Non-pigmented ciliary epithelial cell (primary cell): Measurements from ENCODE around the gene XPO1.
"Not testable (repeated sequence)": the region's sequence is repeated elsewhere in the genome, so short reads cannot be mapped to it uniquely, and the experiment has no call there.

Source experiments
- DNase-seq: peaks from one replicate; pipeline ENCODE4 v3.0.0-alpha.2; 2010; ENCODE audit warnings: low read depth

Gene XPO1

DNA sequence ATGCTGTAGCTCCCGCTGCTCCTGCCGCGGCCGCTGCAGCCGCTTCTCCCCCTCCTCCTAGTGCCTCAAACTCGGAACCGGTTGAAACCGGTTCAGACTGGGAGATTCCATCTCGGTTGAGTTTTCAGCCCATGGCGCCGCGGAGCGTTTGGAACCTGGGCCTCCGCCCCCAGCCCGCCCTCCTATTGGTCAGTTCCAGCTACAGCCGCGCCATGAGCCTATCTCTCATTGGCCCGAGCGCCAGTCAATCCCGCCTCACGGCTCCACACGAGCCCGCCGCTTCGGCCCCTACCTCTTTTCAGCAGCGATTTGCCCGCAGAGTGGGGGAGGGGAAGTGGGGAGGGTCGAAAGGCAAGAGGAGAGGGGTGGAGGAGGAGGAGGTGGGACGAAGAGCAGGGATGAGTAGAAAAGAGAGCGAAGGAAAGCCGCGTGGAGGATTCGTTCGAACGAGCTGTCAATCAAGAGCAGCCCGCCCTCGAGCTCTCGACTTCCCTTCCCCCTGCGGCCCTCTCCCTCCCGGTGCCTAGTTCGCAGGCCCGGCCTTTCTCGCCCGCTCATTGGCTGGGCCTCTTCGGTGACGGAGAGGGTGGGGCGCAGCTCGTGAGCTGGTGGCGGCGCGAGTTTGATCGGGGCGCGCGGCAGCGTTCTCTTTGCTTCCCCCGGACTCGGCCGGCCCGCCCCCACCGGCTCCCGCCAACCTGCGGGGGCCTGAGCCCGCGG, at the start of gene XPO1:
XPO1 (minus strand) TSS at position 157 of the 720 bp plus-strand sequence. CDS start 4,459 bp downstream, outside the sequence.
- peak; percentile 99 for DNase-seq

DNA sequence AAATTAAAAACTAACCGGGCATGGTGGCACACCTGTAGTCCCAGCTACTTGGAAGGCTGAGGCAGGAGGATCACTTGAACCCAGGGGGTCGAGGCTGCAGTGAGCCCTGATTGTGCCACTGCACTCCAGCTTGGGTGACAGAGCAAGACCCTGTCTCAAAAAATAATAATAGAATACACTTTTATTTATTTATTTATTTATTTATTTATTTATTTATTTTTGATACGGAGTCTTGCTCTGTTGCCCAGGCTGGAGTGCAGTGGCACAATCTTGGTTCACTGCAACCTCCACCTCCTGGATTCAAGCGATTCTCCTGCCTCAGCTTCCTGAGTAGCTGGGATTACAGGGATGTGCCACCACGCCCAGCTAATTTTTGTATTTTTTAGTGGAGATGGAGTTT, 48.8 kb upstream of the XPO1 start:
- DNase-seq: not testable (repeated sequence)

DNA sequence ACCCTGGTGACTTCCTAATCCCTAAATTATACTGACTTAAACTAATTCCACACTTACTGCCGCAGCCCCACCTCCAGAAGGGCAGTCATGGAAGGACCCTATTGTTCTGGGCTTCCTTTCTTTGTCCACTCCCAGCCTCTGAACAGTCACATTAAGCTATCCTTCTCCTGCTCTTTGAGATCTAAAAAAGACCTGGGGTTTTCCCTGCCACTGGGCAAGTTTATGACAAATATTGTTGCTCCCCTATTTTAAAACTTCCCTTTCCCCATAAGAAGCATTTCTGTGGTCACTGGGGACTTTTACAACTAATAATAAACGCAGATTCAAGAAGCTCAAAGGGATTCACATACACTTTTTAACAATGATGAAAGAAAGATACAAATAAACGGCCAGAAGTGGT, 47.2 kb upstream of the XPO1 start:
- DNase-seq: no peak

- not testable (repeated sequence) for DNase-seq
Measured at GRCh38 chr2:61584368-61584767, 46.2 kb upstream of the XPO1 start.

GRCh38 chr2:61582165-61582564, 44.0 kb upstream of the XPO1 start:
- DNase-seq: no peak

GRCh38 chr2:61581716-61582115, 43.6 kb upstream of the XPO1 start:
- no peak for DNase-seq

- no peak for DNase-seq
Measured at GRCh38 chr2:61575447-61575859, 37.3 kb upstream of the XPO1 start.

DNA sequence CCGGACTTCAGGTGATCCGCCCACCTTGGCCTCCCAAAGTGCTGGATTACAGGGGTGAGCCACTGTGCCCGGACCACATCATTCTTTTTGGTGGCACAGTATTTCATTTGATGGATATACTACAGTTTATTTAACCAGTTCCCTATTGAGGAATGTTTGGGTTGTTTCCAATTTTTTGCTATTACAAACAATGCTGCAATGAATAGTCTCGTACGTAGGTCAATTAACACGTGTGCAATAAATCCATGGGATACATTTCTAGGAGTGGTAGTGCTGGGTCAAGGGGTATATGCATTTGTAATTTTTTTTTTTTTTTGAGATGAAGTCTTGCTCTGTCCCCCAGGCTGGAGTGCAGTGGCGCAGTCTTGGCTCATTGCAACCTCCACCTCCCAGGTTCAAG, 28.4 kb upstream of the XPO1 start:
- DNase-seq: no peak

DNA sequence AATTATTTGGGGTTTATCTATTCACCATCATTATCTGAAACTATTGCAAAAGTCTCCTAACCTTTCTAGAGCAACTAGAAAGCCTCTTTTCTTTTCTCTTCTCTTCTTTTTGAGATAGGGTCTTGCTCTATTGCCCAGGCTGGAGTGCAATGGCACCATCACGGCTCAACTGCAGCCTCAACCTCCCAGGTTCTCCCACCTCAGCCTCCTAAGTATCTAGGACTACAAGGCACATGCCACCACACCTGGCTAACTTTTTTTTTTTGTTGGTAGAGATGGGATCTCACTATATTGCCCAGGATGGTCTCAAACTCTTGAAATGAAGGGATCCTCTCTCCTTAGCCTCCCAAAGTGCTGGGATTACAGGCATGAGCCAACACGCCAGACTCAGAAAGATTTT, 24.5 kb upstream of the XPO1 start:
- DNase-seq: no peak

GRCh38 chr2:61558160-61558559, 20.0 kb upstream of the XPO1 start:
- DNase-seq: no peak

GRCh38 chr2:61557381-61557780, 19.2 kb upstream of the XPO1 start:
- no peak for DNase-seq

GRCh38 chr2:61554604-61555003, 16.4 kb upstream of the XPO1 start:
- DNase-seq: no peak

DNA sequence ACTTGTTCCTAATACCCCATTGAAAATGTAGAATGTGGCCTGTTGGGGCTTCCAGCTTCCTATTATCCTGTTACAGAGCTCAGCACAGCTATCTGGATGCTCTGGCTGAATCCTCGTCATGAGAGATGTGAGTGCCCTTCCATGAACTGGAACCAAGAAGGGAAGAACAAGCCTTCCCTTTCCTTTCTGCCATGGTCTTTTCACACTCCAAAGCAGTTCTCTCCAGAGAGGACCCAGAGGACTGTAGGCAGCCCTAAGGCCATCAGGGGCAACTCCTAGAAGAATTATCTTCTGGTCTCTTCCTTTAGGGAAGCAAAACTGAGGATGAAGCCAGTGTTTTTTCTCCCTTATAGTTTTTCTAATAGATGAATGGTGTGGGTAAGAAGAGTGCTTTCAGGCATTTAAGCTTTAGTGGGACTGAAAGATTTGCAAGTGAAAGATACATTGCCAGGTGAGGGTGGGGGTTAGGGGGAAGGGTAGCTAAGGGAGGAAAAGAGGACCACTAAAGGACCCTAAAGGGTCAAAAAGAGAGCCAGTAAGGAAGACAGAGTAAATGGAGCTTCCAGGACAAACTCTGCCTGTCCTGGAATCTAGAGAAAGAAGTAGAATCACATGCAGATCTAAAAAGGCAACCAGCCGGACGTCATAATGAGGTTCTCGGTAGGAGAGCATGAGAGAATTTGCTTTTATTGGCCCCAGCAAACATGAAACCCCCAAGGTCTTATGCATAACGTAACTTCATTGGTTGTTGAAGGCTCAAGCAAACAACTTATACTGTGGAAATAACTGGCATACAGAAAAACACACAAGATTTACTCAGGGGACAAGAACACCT, 12.4 kb upstream of the XPO1 start:
- DNase-seq: no peak

- DNase-seq: no peak
Measured at GRCh38 chr2:61549546-61549945, 11.4 kb upstream of the XPO1 start.

DNA sequence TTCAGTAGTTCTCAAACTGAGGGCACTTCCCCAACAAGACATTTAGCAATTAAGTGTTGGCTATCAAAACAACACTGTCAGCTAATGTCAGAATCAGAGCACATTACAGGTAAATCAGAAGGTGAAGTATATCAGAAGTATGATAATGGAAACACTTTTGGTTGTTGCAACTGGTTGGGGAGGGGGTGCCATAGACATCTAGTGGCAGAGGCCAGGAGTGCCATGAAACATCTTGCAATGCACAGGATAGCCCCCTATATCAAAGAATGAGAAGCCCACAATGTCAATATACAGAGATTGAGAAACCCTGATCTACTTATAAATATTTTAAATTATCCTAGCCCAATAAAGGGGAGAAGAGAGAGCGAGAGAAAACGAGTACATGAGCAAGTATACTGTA, 4.9 kb upstream of the XPO1 start:
- DNase-seq: no peak

DNA sequence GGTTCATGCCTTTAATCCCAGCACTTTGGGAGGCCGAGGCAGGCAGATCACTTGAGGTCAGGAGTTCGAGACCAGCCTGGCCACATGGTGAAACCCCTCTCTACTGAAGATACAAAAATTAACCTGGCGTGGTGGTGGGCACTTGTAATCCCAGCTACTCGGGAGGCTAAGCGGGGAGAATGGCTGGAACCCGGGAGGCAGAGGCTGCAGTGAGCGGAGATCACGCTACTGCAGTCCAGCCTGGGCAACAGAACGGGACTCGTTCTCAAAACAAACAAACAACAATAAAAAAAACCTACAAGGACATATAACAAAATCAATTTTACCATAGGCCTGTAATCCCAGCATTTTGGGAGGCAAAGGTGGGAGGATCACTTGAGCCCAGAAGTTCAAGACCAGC, 2.0 kb upstream of the XPO1 start:
- DNase-seq: not testable (repeated sequence)

GRCh38 chr2:61538920-61539520, 864 bp upstream of the XPO1 start:
- no peak for DNase-seq

GRCh38 chr2:61537950-61538199, 281 bp downstream of the XPO1 start:
- DNase-seq: no peak

GRCh38 chr2:61537277-61537949, 743 bp downstream of the XPO1 start:
- DNase-seq: no peak

DNA sequence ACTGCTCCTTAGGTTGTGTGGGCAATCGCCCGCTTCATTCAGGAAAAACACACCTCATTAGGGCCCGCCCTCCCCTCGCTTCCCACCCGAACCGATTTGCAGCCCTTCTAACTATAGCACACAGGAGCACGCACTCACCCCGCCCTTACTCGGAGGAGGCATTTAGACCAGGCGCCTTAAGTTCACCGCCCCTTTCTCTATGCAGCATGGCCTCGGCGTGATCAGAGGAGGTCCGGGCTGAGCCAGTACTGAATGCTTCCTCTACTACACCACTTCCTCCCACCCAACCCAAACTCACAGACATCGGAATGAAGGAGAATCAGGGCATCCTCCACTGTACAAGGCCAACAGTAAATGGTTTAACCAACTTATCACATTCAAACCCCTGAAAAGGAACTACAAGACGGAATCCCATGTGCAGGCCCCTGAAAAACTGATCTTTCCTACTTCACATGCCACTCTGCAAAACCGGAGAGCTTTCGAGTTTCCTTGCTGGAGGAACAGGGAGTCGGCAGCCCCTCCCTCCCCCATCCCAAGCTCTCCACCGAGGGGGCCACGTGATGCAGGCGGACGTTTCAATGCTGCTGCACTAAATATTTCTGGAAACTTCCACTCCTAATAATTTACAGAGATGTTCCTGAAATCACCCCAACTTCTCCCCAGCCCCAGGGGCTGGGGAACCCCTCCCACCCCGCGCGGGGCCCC, 1.4 kb downstream of the XPO1 start:
- DNase-seq: peak; percentile 66

GRCh38 chr2:61536180-61536571, 2.0 kb downstream of the XPO1 start:
- no peak for DNase-seq

GRCh38 chr2:61535449-61535848, 2.7 kb downstream of the XPO1 start:
- no peak for DNase-seq
